HepG2 (cell line): ENCODE data around the gene CCDC157. TPM values are rescaled to one million over a fixed set of nuclear protein-coding genes. Genes with fewer than 3 reads are reported as not detected.

Experiments
- AGO1 ChIP-seq: fragments of 200-400 bp; formaldehyde crosslinking; IDR thresholded peaks from 2 replicates; pipeline ENCODE4 v1.6.1; 2017; ENCODE audit warnings: mild to moderate bottlenecking, low read depth, low read length, moderate library complexity; ENCODE audit not compliant: poor library complexity, severe bottlenecking
- ARNTL ChIP-seq: sonication (generic); formaldehyde crosslinking; IDR thresholded peaks from 2 replicates; pipeline ENCODE4 v1.4.0; 2020; ENCODE audit warnings: mild to moderate bottlenecking, missing genetic modification reagents
- CBFB ChIP-seq: sonication (generic); formaldehyde crosslinking; IDR thresholded peaks from 2 replicates; pipeline ENCODE4 v1.4.0; 2020; ENCODE audit warnings: missing genetic modification reagents
- FOXM1 ChIP-seq: sonication (generic); formaldehyde crosslinking; IDR thresholded peaks from 2 replicates; pipeline ENCODE4 v1.5.0; 2020; ENCODE audit warnings: missing genetic modification reagents
- HOXA3 ChIP-seq: sonication (generic); formaldehyde crosslinking; IDR thresholded peaks from 2 replicates; pipeline ENCODE4 v1.5.0; 2020; ENCODE audit warnings: missing genetic modification reagents
- KAT2B ChIP-seq: fragments of 150-350 bp; IDR thresholded peaks from 2 replicates; pipeline ENCODE4 v1.6.1; 2014; ENCODE audit warnings: low read depth, low read length, borderline replicate concordance
- MAFK ChIP-seq, 2 experiments: IDR thresholded peaks in 1 of 2; conservative IDR thresholded peaks in 1 of 2; 2 replicates each; pipeline ENCODE4 v1.6.1; 2011; ENCODE audit warnings: improper control_type of control experiment in 2 of 2, low read length in 2 of 2
- NFKB2 ChIP-seq: sonication (generic); formaldehyde crosslinking; IDR thresholded peaks from 2 replicates; pipeline ENCODE4 v1.4.0; 2020; ENCODE audit warnings: missing genetic modification reagents, borderline replicate concordance
- RFX1 ChIP-seq: fragments of 450-650 bp; IDR thresholded peaks from 2 replicates; pipeline ENCODE4 v1.6.1; 2017
- SP1 ChIP-seq, 2 experiments: fragments of 450-650 bp in 1 of 2; sonication (generic) in 1 of 2; formaldehyde crosslinking in 1 of 2; IDR thresholded peaks; 2 replicates each; pipeline versions ENCODE4 v1.4.0 to v1.6.1; 2016 to 2020; ENCODE audit warnings: missing genetic modification reagents in 1 of 2
- TBP ChIP-seq: sonication (generic); formaldehyde crosslinking; IDR thresholded peaks from 2 replicates; pipeline ENCODE4 v1.5.0; 2020; ENCODE audit warnings: missing genetic modification reagents
- TBX2 ChIP-seq: sonication (generic); formaldehyde crosslinking; IDR thresholded peaks from 2 replicates; pipeline ENCODE4 v1.5.0; 2020; ENCODE audit warnings: missing genetic modification reagents, mild to moderate bottlenecking, borderline replicate concordance
- U2AF1 ChIP-seq: fragments of 200-400 bp; formaldehyde crosslinking; optimal IDR thresholded peaks from 2 replicates; pipeline ENCODE3; 2017; ENCODE audit warnings: mild to moderate bottlenecking, low read depth, low read length
- ZFYVE20 ChIP-seq: sonication (generic); formaldehyde crosslinking; IDR thresholded peaks from 2 replicates; pipeline ENCODE4 v1.8.0; 2023; ENCODE audit warnings: low read depth, mild to moderate bottlenecking, moderate library complexity, missing genetic modification reagents, borderline replicate concordance
- ZNF253 ChIP-seq: sonication (generic); formaldehyde crosslinking; IDR thresholded peaks from 2 replicates; pipeline ENCODE4 v1.8.0; 2022; ENCODE audit warnings: mild to moderate bottlenecking, missing genetic modification reagents, borderline replicate concordance
- ZNF274 ChIP-seq: sonication (generic); formaldehyde crosslinking; IDR thresholded peaks from 2 replicates; pipeline ENCODE4 v1.5.1; 2020; ENCODE audit warnings: mild to moderate bottlenecking, missing genetic modification reagents
- ZNF501 ChIP-seq: sonication (generic); formaldehyde crosslinking; IDR thresholded peaks from 2 replicates; pipeline ENCODE4 v1.5.1; 2020; ENCODE audit warnings: mild to moderate bottlenecking, moderate library complexity, missing genetic modification reagents
- ZNF879 ChIP-seq: sonication (generic); formaldehyde crosslinking; IDR thresholded peaks from 2 replicates; pipeline ENCODE4 v1.8.1; 2023; ENCODE audit warnings: missing genetic modification reagents
- ZNF891 ChIP-seq: sonication (generic); formaldehyde crosslinking; IDR thresholded peaks from 2 replicates; pipeline ENCODE4 v1.5.0; 2020; ENCODE audit warnings: mild to moderate bottlenecking, missing genetic modification reagents
- polyA plus RNA-seq, 8 experiments: library from polyadenylated mRNA; depleted of rRNA in 3 of 8; stranded (reverse) in 7 of 8; unstranded in 1 of 8; fragments of >200 nt; fragmentation: Illumina TruSeq in 4 of 8; extraction: Trizol in 4 of 8; gene quantifications; 2 replicates each; pipeline versions ENCODE4 v1.2.1 to v1.2.3, GENCODE V29; 2011 to 2016; ENCODE audit warnings: low read depth in 4 of 8, missing spikeins in 1 of 8, mixed read lengths in 1 of 8; ENCODE audit not compliant: insufficient read depth in 1 of 8
- total RNA-seq, 5 experiments: library from RNA; depleted of rRNA; stranded (reverse); fragments of >200 nt; fragmentation: Illumina TruSeq; extraction: Trizol; gene quantifications; 2 replicates each; pipeline ENCODE4 v1.2.3, GENCODE V29; 2016; ENCODE audit warnings: low read depth in 1 of 5
- TF ChIP-seq, protein P1 (sequence below): sonication (generic); formaldehyde crosslinking; IDR thresholded peaks from 2 replicates; pipeline ENCODE4 v1.8.1; 2023; ENCODE audit warnings: mild to moderate bottlenecking, missing genetic modification reagents
- TF ChIP-seq, protein P2 (sequence below): IDR thresholded peaks from 2 replicates; pipeline ENCODE4 v1.6.1; 2016; ENCODE audit warnings: control low read depth
- TF ChIP-seq, protein P3 (sequence below): sonication (generic); formaldehyde crosslinking; IDR thresholded peaks from 2 replicates; pipeline ENCODE4 v1.4.0; 2020; ENCODE audit warnings: missing genetic modification reagents
- TF ChIP-seq, protein P4 (sequence below): sonication (generic); formaldehyde crosslinking; IDR thresholded peaks from 2 replicates; pipeline ENCODE4 v1.5.1; 2020; ENCODE audit warnings: missing genetic modification reagents, mild to moderate bottlenecking, borderline replicate concordance
- TF ChIP-seq, protein P5 (sequence below): sonication (generic); formaldehyde crosslinking; IDR thresholded peaks from 2 replicates; pipeline ENCODE4 v1.9.0; 2021; ENCODE audit warnings: missing genetic modification reagents, borderline replicate concordance

CCDC157 gene
- total and polyA plus RNA-seq, 2 of the 13 experiments (the other 11 are each of a cell fraction or from before 2014, with no cell fraction given) = 1.4 to 1.6 TPM

DNA sequence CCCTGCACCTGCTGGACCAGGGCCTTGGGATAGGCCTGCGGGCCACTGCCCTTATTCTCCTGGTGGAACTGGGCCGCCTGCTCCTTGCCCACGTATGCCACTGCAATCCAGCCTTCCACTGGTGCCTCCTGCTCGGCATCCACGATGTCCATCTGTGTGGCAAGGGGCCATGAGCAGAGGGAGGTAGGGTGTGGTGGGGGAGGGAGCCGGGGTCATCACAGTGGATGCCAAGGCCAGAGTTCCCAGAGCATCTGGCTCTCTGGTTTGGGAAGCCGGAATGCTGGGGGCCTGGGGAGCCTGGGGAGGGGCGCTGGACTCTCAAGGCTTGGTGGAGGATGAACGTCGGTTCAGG, 29.8 kb downstream of the CCDC157 start (continued):
- TF ChIP-seq AGO1 = peak; percentile 8
- no peak for TF ChIP-seq ZNF501 (CRISPR knock-in tag)
- no peak for TF ChIP-seq KAT2B
- TF ChIP-seq, protein P1, sequence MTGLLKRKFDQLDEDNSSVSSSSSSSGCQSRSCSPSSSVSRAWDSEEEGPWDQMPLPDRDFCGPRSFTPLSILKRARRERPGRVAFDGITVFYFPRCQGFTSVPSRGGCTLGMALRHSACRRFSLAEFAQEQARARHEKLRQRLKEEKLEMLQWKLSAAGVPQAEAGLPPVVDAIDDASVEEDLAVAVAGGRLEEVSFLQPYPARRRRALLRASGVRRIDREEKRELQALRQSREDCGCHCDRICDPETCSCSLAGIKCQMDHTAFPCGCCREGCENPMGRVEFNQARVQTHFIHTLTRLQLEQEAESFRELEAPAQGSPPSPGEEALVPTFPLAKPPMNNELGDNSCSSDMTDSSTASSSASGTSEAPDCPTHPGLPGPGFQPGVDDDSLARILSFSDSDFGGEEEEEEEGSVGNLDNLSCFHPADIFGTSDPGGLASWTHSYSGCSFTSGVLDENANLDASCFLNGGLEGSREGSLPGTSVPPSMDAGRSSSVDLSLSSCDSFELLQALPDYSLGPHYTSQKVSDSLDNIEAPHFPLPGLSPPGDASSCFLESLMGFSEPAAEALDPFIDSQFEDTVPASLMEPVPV (CRISPR knock-in tag) = no peak
- no peak for TF ChIP-seq ZNF891 (CRISPR knock-in tag)
- no peak for TF ChIP-seq CBFB (CRISPR knock-in tag)
- TF ChIP-seq, protein P2, sequence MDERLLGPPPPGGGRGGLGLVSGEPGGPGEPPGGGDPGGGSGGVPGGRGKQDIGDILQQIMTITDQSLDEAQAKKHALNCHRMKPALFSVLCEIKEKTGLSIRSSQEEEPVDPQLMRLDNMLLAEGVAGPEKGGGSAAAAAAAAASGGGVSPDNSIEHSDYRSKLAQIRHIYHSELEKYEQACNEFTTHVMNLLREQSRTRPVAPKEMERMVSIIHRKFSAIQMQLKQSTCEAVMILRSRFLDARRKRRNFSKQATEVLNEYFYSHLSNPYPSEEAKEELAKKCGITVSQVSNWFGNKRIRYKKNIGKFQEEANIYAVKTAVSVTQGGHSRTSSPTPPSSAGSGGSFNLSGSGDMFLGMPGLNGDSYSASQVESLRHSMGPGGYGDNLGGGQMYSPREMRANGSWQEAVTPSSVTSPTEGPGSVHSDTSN = no peak
- no peak for TF ChIP-seq ZNF253 (CRISPR knock-in tag)
- TF ChIP-seq HOXA3 (CRISPR knock-in tag) = no peak
- no peak for TF ChIP-seq TBX2
- TF ChIP-seq MAFK (conservative IDR thresholded peaks at IDR 0.05 in 1 of 2, IDR thresholded peaks at IDR 0.05 in 1 of 2; ENCODE audit: low read length in 2 of 2) = no peak
- TF ChIP-seq ZNF879 = no peak
- TF ChIP-seq ZNF274 (CRISPR knock-in tag) = 0 out of 2 replicates have a peak, but pooled peaks have one; percentile 26
- no peak for TF ChIP-seq NFKB2 (CRISPR knock-in tag)
- TF ChIP-seq TBP (CRISPR knock-in tag) = no peak
- no peak for TF ChIP-seq RFX1
- TF ChIP-seq FOXM1 (CRISPR knock-in tag) = no peak
- TF ChIP-seq, protein P3, sequence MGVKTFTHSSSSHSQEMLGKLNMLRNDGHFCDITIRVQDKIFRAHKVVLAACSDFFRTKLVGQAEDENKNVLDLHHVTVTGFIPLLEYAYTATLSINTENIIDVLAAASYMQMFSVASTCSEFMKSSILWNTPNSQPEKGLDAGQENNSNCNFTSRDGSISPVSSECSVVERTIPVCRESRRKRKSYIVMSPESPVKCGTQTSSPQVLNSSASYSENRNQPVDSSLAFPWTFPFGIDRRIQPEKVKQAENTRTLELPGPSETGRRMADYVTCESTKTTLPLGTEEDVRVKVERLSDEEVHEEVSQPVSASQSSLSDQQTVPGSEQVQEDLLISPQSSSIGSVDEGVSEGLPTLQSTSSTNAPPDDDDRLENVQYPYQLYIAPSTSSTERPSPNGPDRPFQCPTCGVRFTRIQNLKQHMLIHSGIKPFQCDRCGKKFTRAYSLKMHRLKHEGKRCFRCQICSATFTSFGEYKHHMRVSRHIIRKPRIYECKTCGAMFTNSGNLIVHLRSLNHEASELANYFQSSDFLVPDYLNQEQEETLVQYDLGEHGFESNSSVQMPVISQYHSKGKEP (CRISPR knock-in tag) = no peak
- TF ChIP-seq U2AF1 = no peak
- TF ChIP-seq SP1 (IDR thresholded peaks at IDR 0.05) = no peak
- no peak for TF ChIP-seq SP1 (CRISPR knock-in tag; IDR thresholded peaks at IDR 0.05)
- TF ChIP-seq ARNTL = no peak
- TF ChIP-seq, protein P4, sequence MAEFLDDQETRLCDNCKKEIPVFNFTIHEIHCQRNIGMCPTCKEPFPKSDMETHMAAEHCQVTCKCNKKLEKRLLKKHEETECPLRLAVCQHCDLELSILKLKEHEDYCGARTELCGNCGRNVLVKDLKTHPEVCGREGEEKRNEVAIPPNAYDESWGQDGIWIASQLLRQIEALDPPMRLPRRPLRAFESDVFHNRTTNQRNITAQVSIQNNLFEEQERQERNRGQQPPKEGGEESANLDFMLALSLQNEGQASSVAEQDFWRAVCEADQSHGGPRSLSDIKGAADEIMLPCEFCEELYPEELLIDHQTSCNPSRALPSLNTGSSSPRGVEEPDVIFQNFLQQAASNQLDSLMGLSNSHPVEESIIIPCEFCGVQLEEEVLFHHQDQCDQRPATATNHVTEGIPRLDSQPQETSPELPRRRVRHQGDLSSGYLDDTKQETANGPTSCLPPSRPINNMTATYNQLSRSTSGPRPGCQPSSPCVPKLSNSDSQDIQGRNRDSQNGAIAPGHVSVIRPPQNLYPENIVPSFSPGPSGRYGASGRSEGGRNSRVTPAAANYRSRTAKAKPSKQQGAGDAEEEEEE (CRISPR knock-in tag) = no peak
- TF ChIP-seq, protein P5, sequence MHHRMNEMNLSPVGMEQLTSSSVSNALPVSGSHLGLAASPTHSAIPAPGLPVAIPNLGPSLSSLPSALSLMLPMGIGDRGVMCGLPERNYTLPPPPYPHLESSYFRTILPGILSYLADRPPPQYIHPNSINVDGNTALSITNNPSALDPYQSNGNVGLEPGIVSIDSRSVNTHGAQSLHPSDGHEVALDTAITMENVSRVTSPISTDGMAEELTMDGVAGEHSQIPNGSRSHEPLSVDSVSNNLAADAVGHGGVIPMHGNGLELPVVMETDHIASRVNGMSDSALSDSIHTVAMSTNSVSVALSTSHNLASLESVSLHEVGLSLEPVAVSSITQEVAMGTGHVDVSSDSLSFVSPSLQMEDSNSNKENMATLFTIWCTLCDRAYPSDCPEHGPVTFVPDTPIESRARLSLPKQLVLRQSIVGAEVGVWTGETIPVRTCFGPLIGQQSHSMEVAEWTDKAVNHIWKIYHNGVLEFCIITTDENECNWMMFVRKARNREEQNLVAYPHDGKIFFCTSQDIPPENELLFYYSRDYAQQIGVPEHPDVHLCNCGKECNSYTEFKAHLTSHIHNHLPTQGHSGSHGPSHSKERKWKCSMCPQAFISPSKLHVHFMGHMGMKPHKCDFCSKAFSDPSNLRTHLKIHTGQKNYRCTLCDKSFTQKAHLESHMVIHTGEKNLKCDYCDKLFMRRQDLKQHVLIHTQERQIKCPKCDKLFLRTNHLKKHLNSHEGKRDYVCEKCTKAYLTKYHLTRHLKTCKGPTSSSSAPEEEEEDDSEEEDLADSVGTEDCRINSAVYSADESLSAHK (CRISPR knock-in tag) = no peak
- TF ChIP-seq ZFYVE20 = no peak
